ENCODE data around the gene RNF144A.

DNA sequence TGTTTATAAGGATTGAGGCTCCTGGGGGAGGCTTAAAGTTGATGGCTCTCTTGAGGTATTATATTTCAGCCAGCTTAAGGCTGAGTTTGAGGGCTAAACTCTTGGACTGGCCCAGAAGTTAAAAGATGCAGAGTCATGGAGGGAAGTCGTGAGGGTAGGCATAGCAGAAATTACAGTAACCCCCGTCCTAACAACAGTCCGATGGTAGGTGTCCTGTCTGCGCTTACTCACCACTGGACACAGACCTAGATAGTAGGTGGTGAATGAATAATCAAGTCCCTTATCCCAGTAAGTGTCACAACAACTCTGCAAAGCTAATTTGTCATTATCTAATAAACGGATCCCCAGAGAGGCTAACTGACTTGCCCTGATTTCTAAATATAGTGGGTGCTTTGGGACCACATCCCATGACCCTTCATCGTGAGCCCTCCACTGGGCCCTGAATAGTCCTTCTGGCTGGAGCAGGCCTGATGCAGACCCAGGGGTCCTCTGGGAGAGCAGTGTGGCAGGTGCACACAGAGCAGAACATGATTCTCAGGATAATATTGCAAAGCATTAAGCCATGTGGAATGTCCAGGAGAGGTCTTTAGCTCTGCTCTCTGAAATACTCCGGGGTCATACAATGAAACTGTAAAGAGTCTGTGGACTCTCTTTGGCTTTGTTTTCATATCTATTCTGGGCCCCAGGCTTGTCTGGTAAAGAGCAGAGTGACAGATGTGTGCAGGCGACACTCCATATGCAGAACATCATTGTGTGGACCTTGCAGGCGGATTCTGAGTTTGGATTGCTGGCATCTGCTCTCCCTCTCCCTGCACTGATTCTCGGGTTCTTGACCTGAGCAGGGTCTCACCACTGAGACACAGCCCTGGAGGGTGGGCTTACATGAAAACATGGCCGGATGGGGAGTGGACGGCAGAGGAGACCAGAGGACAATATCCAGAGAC, 98.1 kb downstream of the RNF144A start:
- TF ChIP-seq, protein P1, sequence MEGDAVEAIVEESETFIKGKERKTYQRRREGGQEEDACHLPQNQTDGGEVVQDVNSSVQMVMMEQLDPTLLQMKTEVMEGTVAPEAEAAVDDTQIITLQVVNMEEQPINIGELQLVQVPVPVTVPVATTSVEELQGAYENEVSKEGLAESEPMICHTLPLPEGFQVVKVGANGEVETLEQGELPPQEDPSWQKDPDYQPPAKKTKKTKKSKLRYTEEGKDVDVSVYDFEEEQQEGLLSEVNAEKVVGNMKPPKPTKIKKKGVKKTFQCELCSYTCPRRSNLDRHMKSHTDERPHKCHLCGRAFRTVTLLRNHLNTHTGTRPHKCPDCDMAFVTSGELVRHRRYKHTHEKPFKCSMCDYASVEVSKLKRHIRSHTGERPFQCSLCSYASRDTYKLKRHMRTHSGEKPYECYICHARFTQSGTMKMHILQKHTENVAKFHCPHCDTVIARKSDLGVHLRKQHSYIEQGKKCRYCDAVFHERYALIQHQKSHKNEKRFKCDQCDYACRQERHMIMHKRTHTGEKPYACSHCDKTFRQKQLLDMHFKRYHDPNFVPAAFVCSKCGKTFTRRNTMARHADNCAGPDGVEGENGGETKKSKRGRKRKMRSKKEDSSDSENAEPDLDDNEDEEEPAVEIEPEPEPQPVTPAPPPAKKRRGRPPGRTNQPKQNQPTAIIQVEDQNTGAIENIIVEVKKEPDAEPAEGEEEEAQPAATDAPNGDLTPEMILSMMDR (conservative IDR thresholded peaks at IDR 0.05 in 1 of 2, IDR thresholded peaks at IDR 0.05 in 1 of 2; ENCODE audit: low read depth in 1 of 2, low read length in 2 of 2) = no peak
- no peak for TF ChIP-seq EZH2 (IDR thresholded peaks at IDR 0.05; ENCODE audit: low read length, missing control alignments)
